Lung (tissue), 12 donors: Measurements from ENCODE around the gene ANO8. TPM values are rescaled to one million over a fixed set of nuclear protein-coding genes. Genes with fewer than 3 reads are reported as not detected.

Source experiments
- ATAC-seq: fragments of 200-7000 bp; cut with Tn5 transposase; one replicate; pipeline ENCODE4 v1.9.1; 2020; ENCODE audit warnings: moderate number of reproducible peaks; ENCODE audit not compliant: insufficient read depth, low FRiP score
- DNase-seq, 3 donors: peaks; one replicate each; pipeline ENCODE4 v3.0.0-alpha.2; 2013 to 2017
- H3K27ac ChIP-seq, 2 donors: one replicate each; pipeline ENCODE4 v1.5.1; 2013; ENCODE audit warnings: mild to moderate bottlenecking in 2 of 2, moderate library complexity in 2 of 2, control low read depth in 1 of 2, inconsistent platforms in 1 of 2, low read depth in 1 of 2, low read length in 1 of 2
- H3K27me3 ChIP-seq, 3 donors: one replicate each; pipeline ENCODE4 v1.5.1; 2013; ENCODE audit warnings: low read length in 2 of 3; ENCODE audit not compliant: control insufficient read depth in 3 of 3, insufficient read depth in 3 of 3
- H3K36me3 ChIP-seq, 4 donors: one replicate each; pipeline ENCODE4 v1.5.1; 2013; ENCODE audit warnings: low read length in 4 of 4, mild to moderate bottlenecking in 1 of 4, moderate library complexity in 1 of 4; ENCODE audit not compliant: control insufficient read depth in 4 of 4, insufficient read depth in 4 of 4
- H3K4me1 ChIP-seq, 5 donors: one replicate each; pipeline ENCODE4 v1.5.1; 2013; ENCODE audit warnings: low read length in 5 of 5, mild to moderate bottlenecking in 2 of 5, moderate library complexity in 1 of 5; ENCODE audit not compliant: control insufficient read depth in 5 of 5, insufficient read depth in 5 of 5
- H3K4me3 ChIP-seq: one replicate; pipeline ENCODE4 v1.5.1; 2013; ENCODE audit warnings: mild to moderate bottlenecking, control low read depth, moderate library complexity
- H3K9ac ChIP-seq, 2 donors: one replicate each; pipeline ENCODE4 v1.5.1; 2013; ENCODE audit warnings: low read length in 2 of 2, control low read depth in 1 of 2; ENCODE audit not compliant: insufficient read depth in 1 of 2
- H3K9me3 ChIP-seq, 4 donors: one replicate each; pipeline ENCODE4 v1.5.1; 2013; ENCODE audit warnings: low read length in 3 of 4, mild to moderate bottlenecking in 1 of 4, moderate library complexity in 1 of 4; ENCODE audit not compliant: control insufficient read depth in 4 of 4, insufficient read depth in 3 of 4
- CTCF ChIP-seq: IDR thresholded peaks from 2 replicates; pipeline ENCODE4 v1.5.1; 2012; ENCODE audit warnings: mild to moderate bottlenecking; ENCODE audit errors: control extremely low read depth, extremely low read depth
- WGBS, 2 donors: extraction: QIAGEN DNeasy Blood & Tissue Kit; methylation state at CpG; one replicate each; pipeline ENCODE4 v1.1.7; 2013; 5-methylcytosine and 5-hydroxymethylcytosine counted together
- polyA plus RNA-seq, 2 donors: library from polyadenylated mRNA; stranded (reverse); fragments of 200-250 nt; gene quantifications; one replicate each; pipeline ENCODE4 v1.2.1, GENCODE V29; 2013
- total RNA-seq, 2 donors: library from RNA; depleted of rRNA in 1 of 2; stranded (reverse); fragments of >200 nt in 1 of 2; gene quantifications; one replicate each; pipeline ENCODE4 v1.2.1, GENCODE V29; 2014 to 2021
- donor health status: control.
- donor health status: control.
- donor health status: Bipolar disorder and iron deficiency.
- donor health status: healthy.
- donor health status: DM: yes; HTN: yes; CAD: no.

Gene ANO8
- total and polyA plus RNA-seq, 4 donors = 7.1 to 22.5 (median 8.0) TPM

DNA sequence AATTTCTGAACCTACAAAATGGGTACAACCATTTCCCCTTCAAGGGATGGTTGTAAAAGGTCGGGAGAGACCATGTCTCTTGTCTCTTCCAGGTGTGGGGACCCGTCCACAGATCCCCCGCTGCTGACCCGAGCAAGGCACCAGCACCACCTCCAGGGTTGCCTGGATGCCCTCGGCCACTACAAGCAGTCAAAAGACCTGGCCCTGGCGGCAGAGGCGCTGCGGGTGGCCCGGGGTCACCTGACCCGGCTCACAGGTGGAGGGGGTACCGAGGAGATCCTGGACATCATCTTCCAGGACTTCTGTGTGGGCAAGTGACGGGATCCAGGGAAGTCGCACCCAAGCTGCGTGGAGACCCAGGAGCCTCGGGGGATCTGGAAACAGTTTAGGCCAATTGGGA is 6.7 kb upstream of the ANO8 start:
- 95% methylated on average over 15 of the region's 15 CpGs for WGBS, 2 donors
- no peaks in the 10 kb centered on the region for H3K9me3 ChIP-seq
- no peak overlapping the region for H3K9ac ChIP-seq
- ATAC-seq (no peak), DNase-seq (no peak)
- peaks cover 0 to 11% (median 5%) of the 10 kb centered on the region in 5 donors for H3K4me1 ChIP-seq
- TF ChIP-seq CTCF = no peak
- H3K36me3 ChIP-seq = peaks cover 0 to 8% (median 2%) of the 10 kb centered on the region in 4 donors
- H3K27ac ChIP-seq = no peak overlapping the region
- no peak overlapping the region for H3K4me3 ChIP-seq
- H3K27me3 ChIP-seq = no peaks in the 10 kb centered on the region

DNA sequence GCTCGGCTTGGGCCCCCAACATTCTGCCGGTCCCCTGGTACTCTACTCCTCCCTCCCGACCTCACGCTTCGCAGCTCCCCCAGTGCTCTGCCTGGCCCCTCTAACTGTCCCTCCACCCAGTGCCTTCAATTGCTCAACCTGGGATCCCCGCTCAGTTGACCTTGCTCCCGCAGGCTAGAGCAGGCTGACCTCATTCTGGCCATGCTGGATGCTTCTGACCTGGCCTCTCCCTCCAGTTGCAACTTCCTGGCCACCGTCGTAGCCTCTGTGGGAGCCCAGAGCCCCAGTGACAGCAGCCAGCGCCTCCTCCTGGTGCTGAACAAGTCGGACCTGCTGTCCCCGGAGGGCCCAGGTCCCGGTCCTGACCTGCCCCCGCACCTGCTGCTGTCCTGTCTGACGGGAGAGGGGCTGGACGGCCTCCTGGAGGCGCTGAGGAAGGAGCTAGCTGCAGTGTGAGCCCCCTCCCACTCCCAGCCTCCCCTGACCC is 6.3 kb upstream of the ANO8 start:
- DNase-seq (no peak), ATAC-seq (no peak)
- no peak overlapping the region for H3K9ac ChIP-seq
- H3K36me3 ChIP-seq = peaks cover 0 to 8% (median 2%) of the 10 kb centered on the region in 4 donors
- no peaks in the 10 kb centered on the region for H3K9me3 ChIP-seq
- 79 to 84% methylated on average over 17 of the region's 17 CpGs for WGBS, 2 donors
- peaks cover 0 to 11% (median 5%) of the 10 kb centered on the region in 5 donors for H3K4me1 ChIP-seq
- no peak overlapping the region for H3K4me3 ChIP-seq
- no peak for TF ChIP-seq CTCF
- no peaks in the 10 kb centered on the region for H3K27me3 ChIP-seq
- no peak overlapping the region for H3K27ac ChIP-seq

DNA sequence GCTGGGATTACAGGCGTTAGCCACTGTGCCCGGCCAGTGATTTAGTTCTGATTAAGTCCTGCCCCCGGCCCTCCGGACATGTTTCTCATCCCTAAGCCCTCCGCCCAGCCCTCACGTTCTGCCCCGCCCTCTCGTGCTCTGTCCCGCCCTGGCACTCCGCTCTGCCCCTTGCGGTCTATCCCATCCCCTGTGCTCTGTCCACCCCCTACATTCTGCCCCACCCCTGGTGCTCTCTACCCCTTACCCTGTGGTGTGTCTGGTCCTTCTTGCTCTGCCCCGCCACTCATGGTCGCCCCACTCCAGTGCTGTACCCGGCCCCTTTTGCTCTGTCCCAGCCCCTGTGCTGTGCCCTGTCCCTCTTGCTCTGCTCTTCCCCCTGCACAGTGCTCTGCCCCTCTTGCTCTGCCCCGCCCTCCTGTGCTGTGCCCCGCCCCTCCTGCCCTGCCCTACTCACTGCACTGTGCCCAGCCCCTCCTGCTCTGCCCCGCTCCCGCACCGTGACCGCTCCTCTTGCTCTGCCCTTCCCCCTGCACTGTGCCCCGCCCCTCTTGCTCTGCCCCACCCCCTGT is 5.7 kb upstream of the ANO8 start:
- Histone ChIP-seq H3K9me3 (no peaks in the 10 kb centered on the region), H3K9ac (no peak overlapping the region), H3K27ac (no peak overlapping the region), H3K4me3 (no peak overlapping the region), H3K27me3 (no peaks in the 10 kb centered on the region), H3K4me1 (peaks cover 0 to 11% (median 5%) of the 10 kb centered on the region in 5 donors), H3K36me3 (peaks cover 0 to 8% (median 2%) of the 10 kb centered on the region in 4 donors)
- ATAC-seq (no peak), DNase-seq (no peak)
- 83 to 88% methylated on average over 21 of the region's 21 CpGs for WGBS, 2 donors
- TF ChIP-seq CTCF = no peak
